ENCODE data around the gene VWC2.

Gene VWC2

DNA sequence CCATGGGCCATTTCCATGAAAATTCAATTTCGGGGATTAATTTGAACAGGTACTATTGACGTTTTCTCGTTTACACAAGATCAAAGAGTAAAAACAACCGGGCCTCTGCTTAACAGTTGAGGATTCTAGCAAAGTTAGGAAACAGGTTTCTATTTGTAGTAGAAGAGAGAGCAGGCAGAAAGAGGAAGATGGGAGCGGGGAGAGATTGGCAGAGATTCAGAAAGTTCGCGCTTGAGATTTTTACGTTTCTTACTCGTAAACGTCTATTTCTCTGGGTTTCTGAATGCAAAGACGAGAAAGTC is 571 bp upstream of the VWC2 start:
- Histone ChIP-seq H3K27me3 (ENCODE audit: insufficient read depth, low read length, poor library complexity, severe bottlenecking) (no peaks in the 10 kb centered on the region), H3K4me2 (ENCODE audit: low read depth, low read length, poor library complexity, severe bottlenecking) (no peak overlapping the region)

DNA sequence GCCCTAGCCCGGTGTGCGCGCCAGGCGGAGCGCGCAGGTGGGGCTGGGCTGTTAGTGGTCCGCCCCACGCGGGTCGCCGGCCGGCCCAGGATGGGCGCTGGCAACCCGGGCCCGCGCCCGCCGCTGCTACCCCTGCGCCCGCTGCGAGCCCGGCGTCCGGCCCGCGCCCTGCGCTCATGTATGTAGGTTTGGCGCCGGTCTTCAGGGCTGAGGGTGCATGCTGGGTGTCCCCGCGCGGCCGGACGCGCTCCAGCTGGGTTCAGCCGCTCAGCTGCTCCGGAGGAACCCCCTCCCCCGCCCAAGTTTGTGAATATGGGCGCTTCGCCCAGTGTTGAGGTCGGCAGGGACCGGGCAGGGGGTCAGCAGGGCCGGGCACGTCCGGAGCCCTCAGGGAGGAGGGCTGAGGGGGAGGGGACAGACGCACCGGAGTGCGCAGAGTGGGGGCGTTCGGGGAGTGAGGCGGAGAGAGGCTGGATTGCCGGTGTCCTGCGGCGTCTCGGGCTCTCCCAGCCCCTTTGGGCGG is 559 bp downstream of the VWC2 start:
- H3K4me2 ChIP-seq (ENCODE audit: low read depth, low read length, poor library complexity, severe bottlenecking) = no peak overlapping the region
- H3K4me1 ChIP-seq (ENCODE audit: insufficient read depth, low read length, poor library complexity, severe bottlenecking) = no peaks in the 10 kb centered on the region
- H3K9ac ChIP-seq (ENCODE audit: low read depth, low read length, poor library complexity, severe bottlenecking) = no peak overlapping the region
- no peaks in the 10 kb centered on the region for H3K27me3 ChIP-seq (ENCODE audit: insufficient read depth, low read length, poor library complexity, severe bottlenecking)
- H3K79me2 ChIP-seq (ENCODE audit: insufficient read depth, low read length) = no peaks in the 10 kb centered on the region
- no peak for TF ChIP-seq EZH2phosphoT487 (IDR thresholded peaks at IDR 0.05; ENCODE audit: borderline replicate concordance)
- TF ChIP-seq, protein P1, sequence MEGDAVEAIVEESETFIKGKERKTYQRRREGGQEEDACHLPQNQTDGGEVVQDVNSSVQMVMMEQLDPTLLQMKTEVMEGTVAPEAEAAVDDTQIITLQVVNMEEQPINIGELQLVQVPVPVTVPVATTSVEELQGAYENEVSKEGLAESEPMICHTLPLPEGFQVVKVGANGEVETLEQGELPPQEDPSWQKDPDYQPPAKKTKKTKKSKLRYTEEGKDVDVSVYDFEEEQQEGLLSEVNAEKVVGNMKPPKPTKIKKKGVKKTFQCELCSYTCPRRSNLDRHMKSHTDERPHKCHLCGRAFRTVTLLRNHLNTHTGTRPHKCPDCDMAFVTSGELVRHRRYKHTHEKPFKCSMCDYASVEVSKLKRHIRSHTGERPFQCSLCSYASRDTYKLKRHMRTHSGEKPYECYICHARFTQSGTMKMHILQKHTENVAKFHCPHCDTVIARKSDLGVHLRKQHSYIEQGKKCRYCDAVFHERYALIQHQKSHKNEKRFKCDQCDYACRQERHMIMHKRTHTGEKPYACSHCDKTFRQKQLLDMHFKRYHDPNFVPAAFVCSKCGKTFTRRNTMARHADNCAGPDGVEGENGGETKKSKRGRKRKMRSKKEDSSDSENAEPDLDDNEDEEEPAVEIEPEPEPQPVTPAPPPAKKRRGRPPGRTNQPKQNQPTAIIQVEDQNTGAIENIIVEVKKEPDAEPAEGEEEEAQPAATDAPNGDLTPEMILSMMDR (conservative IDR thresholded peaks at IDR 0.05; ENCODE audit: low read length) = no peak
- H3K9me3 ChIP-seq (ENCODE audit: insufficient read depth, low read depth, low read length) = no peaks in the 10 kb centered on the region
- no peak overlapping the region for H3K4me3 ChIP-seq (ENCODE audit: low read length, poor library complexity, severe bottlenecking)
- H3F3A ChIP-seq (ENCODE audit: low read depth) = no peaks in the 10 kb centered on the region
- no peaks in the 10 kb centered on the region for H4K20me1 ChIP-seq (ENCODE audit: insufficient read depth, low read length, poor library complexity, severe bottlenecking)
- H3K36me3 ChIP-seq (ENCODE audit: insufficient read depth, low read length) = no peaks in the 10 kb centered on the region
- H2AFZ ChIP-seq (ENCODE audit: low read length) = no peak overlapping the region
- no peaks in the 10 kb centered on the region for H3K9me2 ChIP-seq (replicated peaks; ENCODE audit: low read depth, low read length)

More for the DNA sequence above, 571 bp upstream of the VWC2 start:
- H4K20me1 ChIP-seq (ENCODE audit: insufficient read depth, low read length, poor library complexity, severe bottlenecking) = no peaks in the 10 kb centered on the region
- H2AFZ ChIP-seq (ENCODE audit: low read length) = no peak overlapping the region
- H3K9me3 ChIP-seq (ENCODE audit: insufficient read depth, low read depth, low read length) = no peaks in the 10 kb centered on the region
- no peak for TF ChIP-seq EZH2phosphoT487 (IDR thresholded peaks at IDR 0.05; ENCODE audit: borderline replicate concordance)
- TF ChIP-seq, protein P1 (conservative IDR thresholded peaks at IDR 0.05; ENCODE audit: low read length) = no peak
- no peaks in the 10 kb centered on the region for H3K4me1 ChIP-seq (ENCODE audit: insufficient read depth, low read length, poor library complexity, severe bottlenecking)
- no peaks in the 10 kb centered on the region for H3K9me2 ChIP-seq (replicated peaks; ENCODE audit: low read depth, low read length)
- no peak overlapping the region for H3K4me3 ChIP-seq (ENCODE audit: low read length, poor library complexity, severe bottlenecking)
- no peaks in the 10 kb centered on the region for H3F3A ChIP-seq (ENCODE audit: low read depth)
- no peaks in the 10 kb centered on the region for H3K79me2 ChIP-seq (ENCODE audit: insufficient read depth, low read length)
- no peaks in the 10 kb centered on the region for H3K36me3 ChIP-seq (ENCODE audit: insufficient read depth, low read length)
- no peak overlapping the region for H3K9ac ChIP-seq (ENCODE audit: low read depth, low read length, poor library complexity, severe bottlenecking)

DNA sequence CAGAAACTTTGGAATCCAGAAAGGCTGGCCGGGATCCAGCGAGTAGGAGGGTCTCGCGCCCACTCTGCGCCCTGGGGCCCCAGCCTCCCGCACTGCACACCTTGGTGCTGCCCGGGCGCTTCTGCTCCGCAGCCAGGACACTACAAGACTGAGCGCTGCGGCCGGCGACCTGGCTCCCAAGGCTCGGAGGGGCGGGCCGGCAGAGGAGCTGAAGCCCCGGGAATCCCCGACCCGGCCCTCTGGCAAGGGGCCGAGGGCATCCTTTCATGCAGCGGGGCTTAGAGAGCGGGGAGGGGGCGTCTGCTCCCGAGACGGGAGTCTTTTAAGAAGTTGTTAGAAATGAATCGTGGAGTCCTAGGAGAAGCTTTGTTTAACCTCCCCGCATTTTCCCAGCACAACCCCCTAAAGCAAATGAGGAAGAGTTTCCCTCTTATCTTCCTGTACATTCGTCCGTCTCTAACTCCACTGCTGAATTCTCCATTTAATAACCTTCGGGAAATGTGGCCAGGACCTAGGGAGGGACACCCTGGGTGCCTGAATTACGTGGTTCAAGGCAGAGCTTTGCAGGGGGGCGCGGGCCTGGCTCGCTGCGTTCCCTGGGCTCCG is 1.1 kb downstream of the VWC2 start:
- Histone ChIP-seq H3F3A (ENCODE audit: low read depth) (no peaks in the 10 kb centered on the region), H4K20me1 (ENCODE audit: insufficient read depth, low read length, poor library complexity, severe bottlenecking) (no peaks in the 10 kb centered on the region), H3K36me3 (ENCODE audit: insufficient read depth, low read length) (no peaks in the 10 kb centered on the region), H3K4me1 (ENCODE audit: insufficient read depth, low read length, poor library complexity, severe bottlenecking) (no peaks in the 10 kb centered on the region), H3K79me2 (ENCODE audit: insufficient read depth, low read length) (no peaks in the 10 kb centered on the region), H3K4me3 (ENCODE audit: low read length, poor library complexity, severe bottlenecking) (no peak overlapping the region), H3K4me2 (ENCODE audit: low read depth, low read length, poor library complexity, severe bottlenecking) (no peak overlapping the region), H3K9me2 (replicated peaks; ENCODE audit: low read depth, low read length) (no peaks in the 10 kb centered on the region), H3K27me3 (ENCODE audit: insufficient read depth, low read length, poor library complexity, severe bottlenecking) (no peaks in the 10 kb centered on the region), H2AFZ (ENCODE audit: low read length) (no peak overlapping the region), H3K9ac (ENCODE audit: low read depth, low read length, poor library complexity, severe bottlenecking) (no peak overlapping the region), H3K9me3 (ENCODE audit: insufficient read depth, low read depth, low read length) (no peaks in the 10 kb centered on the region)
- no peak for TF ChIP-seq EZH2phosphoT487 (IDR thresholded peaks at IDR 0.05; ENCODE audit: borderline replicate concordance)
- TF ChIP-seq, protein P1 (conservative IDR thresholded peaks at IDR 0.05; ENCODE audit: low read length) = no peak
